OCI-LY1 (cell line): ENCODE data around the gene PSMD2.

Source experiments
- H2AFZ ChIP-seq: fragments of 200-600 bp; sonication (generic), shearing (Covaris generic); 2 replicates; pipeline ENCODE4 v1.6.0; 2014; ENCODE audit warnings: antibody characterized with exemption, mild to moderate bottlenecking, low read length
- H3F3A ChIP-seq: fragments of 200-600 bp; sonication (generic), shearing (Covaris generic); 2 replicates; pipeline ENCODE4 v1.6.0; 2014; ENCODE audit warnings: mild to moderate bottlenecking, antibody characterized with exemption, low read length, moderate library complexity; ENCODE audit not compliant: insufficient read depth
- H3K27ac ChIP-seq: fragments of 200-600 bp; sonication (generic); 2 replicates; pipeline ENCODE4 v1.5.1; 2014; ENCODE audit warnings: low read length, mixed run types, mild to moderate bottlenecking, low read depth; ENCODE audit not compliant: poor library complexity, severe bottlenecking
- H3K27me3 ChIP-seq: fragments of 200-600 bp; sonication (generic); 2 replicates; pipeline ENCODE4 v1.6.0; 2014; ENCODE audit warnings: antibody characterized with exemption, mild to moderate bottlenecking, low read length, moderate library complexity; ENCODE audit not compliant: insufficient read depth
- H3K36me3 ChIP-seq: fragments of 200-600 bp; sonication (generic); 2 replicates; pipeline ENCODE4 v1.6.1; 2014; ENCODE audit warnings: mild to moderate bottlenecking, antibody characterized with exemption, low read length, moderate library complexity, mixed read lengths; ENCODE audit not compliant: insufficient read depth
- H3K4me1 ChIP-seq: fragments of 200-600 bp; sonication (generic); 2 replicates; pipeline ENCODE4 v1.5.1; 2014; ENCODE audit warnings: mild to moderate bottlenecking, low read length, moderate library complexity; ENCODE audit not compliant: insufficient read depth, severe bottlenecking
- H3K4me2 ChIP-seq: fragments of 200-600 bp; sonication (generic), shearing (Covaris generic); 2 replicates; pipeline ENCODE4 v1.6.1; 2014; ENCODE audit warnings: low read length
- H3K4me3 ChIP-seq: fragments of 200-600 bp; sonication (generic); 2 replicates; pipeline ENCODE4 v1.5.1; 2014; ENCODE audit warnings: low read length, low read depth, mild to moderate bottlenecking, mixed read lengths; ENCODE audit not compliant: poor library complexity, severe bottlenecking
- H3K79me2 ChIP-seq: fragments of 200-600 bp; shearing (Covaris generic); 2 replicates; pipeline ENCODE4 v1.6.1; 2016; ENCODE audit warnings: mixed run types, low read length, mixed read lengths; ENCODE audit not compliant: insufficient read depth
- H3K9ac ChIP-seq: fragments of 200-600 bp; sonication (generic), shearing (Covaris generic); 2 replicates; pipeline ENCODE4 v1.6.1; 2014; ENCODE audit warnings: mild to moderate bottlenecking, low read length, mixed read lengths
- H3K9me2 ChIP-seq: fragments of 200-600 bp; sonication (generic), shearing (Covaris generic); 2 replicates; pipeline ENCODE4 v1.6.1; 2014; ENCODE audit warnings: low read depth, mild to moderate bottlenecking, low read length, mixed read lengths
- H3K9me3 ChIP-seq: fragments of 200-600 bp; shearing (Covaris generic); 2 replicates; pipeline ENCODE4 v1.6.1; 2014; ENCODE audit warnings: low read length, mixed read lengths
- H4K20me1 ChIP-seq: fragments of 200-600 bp; sonication (generic), shearing (Covaris generic); 2 replicates; pipeline ENCODE4 v1.6.0; 2016; ENCODE audit warnings: mild to moderate bottlenecking, low read length; ENCODE audit not compliant: insufficient read depth
- CTCF ChIP-seq: fragments of 200-600 bp; sonication (generic), shearing (Covaris generic); IDR thresholded peaks from 2 replicates; pipeline ENCODE4 v1.5.1; 2017; ENCODE audit warnings: mild to moderate bottlenecking, antibody characterized with exemption, low read length, moderate library complexity, mixed read lengths
- EZH2 ChIP-seq: fragments of 200-600 bp; sonication (generic), shearing (Covaris generic); IDR thresholded peaks from 2 replicates; pipeline ENCODE4 v1.8.0; 2017; ENCODE audit warnings: borderline replicate concordance, mixed run types, mild to moderate bottlenecking, antibody characterized with exemption, low read length, moderate library complexity, mixed read lengths

Gene PSMD2

GRCh38 chr3:184291044-184291737 lies 7.8 kb upstream of the PSMD2 start:
- H3K4me2 ChIP-seq = no peak overlapping the region
- no peak overlapping the region for H3K27ac ChIP-seq

GRCh38 chr3:184291738-184292445 lies 7.1 kb upstream of the PSMD2 start:
- Histone ChIP-seq H3K9ac (no peak overlapping the region), H3K4me3 (no peak overlapping the region), H3K9me3 (no peaks in the 10 kb centered on the region), H3K79me2 (no peaks in the 10 kb centered on the region), H3K36me3 (no peaks in the 10 kb centered on the region), H4K20me1 (no peaks in the 10 kb centered on the region), H3F3A (no peaks in the 10 kb centered on the region), H3K27me3 (no peaks in the 10 kb centered on the region), H3K27ac (no peak overlapping the region), H3K4me1 (no peaks in the 10 kb centered on the region), H3K9me2 (no peaks in the 10 kb centered on the region), H3K4me2 (no peak overlapping the region), H2AFZ (no peak overlapping the region)
- TF ChIP-seq EZH2 (no peak), CTCF (no peak)

More at GRCh38 chr3:184291044-184291737, 7.8 kb upstream of the PSMD2 start:
- Histone ChIP-seq H3K27me3 (no peaks in the 10 kb centered on the region), H3K4me3 (no peak overlapping the region), H3K36me3 (no peaks in the 10 kb centered on the region), H3K9ac (no peak overlapping the region), H3K4me1 (no peaks in the 10 kb centered on the region), H2AFZ (no peak overlapping the region), H3K9me2 (no peaks in the 10 kb centered on the region), H3F3A (no peaks in the 10 kb centered on the region), H4K20me1 (no peaks in the 10 kb centered on the region), H3K79me2 (no peaks in the 10 kb centered on the region), H3K9me3 (no peaks in the 10 kb centered on the region)
- TF ChIP-seq EZH2 = no peak
- TF ChIP-seq CTCF = no peak

- Histone ChIP-seq H3K4me3 (no peak overlapping the region), H3K4me1 (peaks cover 19% of the 10 kb centered on the region), H4K20me1 (no peaks in the 10 kb centered on the region), H3K9me2 (no peaks in the 10 kb centered on the region), H2AFZ (no peak overlapping the region), H3K79me2 (peaks cover 15% of the 10 kb centered on the region), H3K36me3 (peaks cover 8% of the 10 kb centered on the region), H3K4me2 (no peak overlapping the region), H3K9ac (no peak overlapping the region), H3K27ac (no peak overlapping the region), H3K27me3 (no peaks in the 10 kb centered on the region), H3K9me3 (no peaks in the 10 kb centered on the region), H3F3A (no peaks in the 10 kb centered on the region)
- TF ChIP-seq CTCF = no peak
- TF ChIP-seq EZH2 = no peak
Measured at GRCh38 chr3:184295771-184296170, 3.3 kb upstream of the PSMD2 start.
